Measurements from ENCODE around the gene TP53BP1. TPM values are rescaled to one million over a fixed set of nuclear protein-coding genes. Genes with fewer than 3 reads are reported as not detected.

The TP53BP1 gene
- total RNA-seq, 2 donors from 2014 or later: 23.1 to 34.2 TPM

DNA sequence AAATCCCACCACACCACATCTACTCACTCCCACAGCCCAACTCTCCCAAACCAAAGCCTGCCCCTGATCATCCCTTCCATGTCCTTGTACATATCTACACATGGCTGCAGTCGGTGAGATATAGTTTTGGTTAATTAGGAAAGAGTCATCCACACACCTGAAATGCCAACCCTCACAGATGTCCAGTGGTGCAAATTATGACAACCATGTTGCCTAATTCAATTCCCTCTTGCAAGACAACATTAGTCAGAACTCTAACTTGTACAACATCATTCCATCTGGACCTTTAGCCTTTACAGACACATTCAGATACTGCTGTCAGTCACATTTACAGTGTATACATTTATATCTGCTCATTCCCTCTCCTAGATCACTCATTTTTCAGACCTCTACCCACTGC lies 80.9 kb downstream of the TP53BP1 start:
- Histone ChIP-seq H3K4me1 (no peaks in the 10 kb centered on the region), H3K9me3 (no peaks in the 10 kb centered on the region), H3K27me3 (no peaks in the 10 kb centered on the region), H3K36me3 (peaks cover 81% of the 10 kb centered on the region), H3K27ac (no peak overlapping the region), H3K4me3 (no peak overlapping the region)
- TF ChIP-seq, protein P1, sequence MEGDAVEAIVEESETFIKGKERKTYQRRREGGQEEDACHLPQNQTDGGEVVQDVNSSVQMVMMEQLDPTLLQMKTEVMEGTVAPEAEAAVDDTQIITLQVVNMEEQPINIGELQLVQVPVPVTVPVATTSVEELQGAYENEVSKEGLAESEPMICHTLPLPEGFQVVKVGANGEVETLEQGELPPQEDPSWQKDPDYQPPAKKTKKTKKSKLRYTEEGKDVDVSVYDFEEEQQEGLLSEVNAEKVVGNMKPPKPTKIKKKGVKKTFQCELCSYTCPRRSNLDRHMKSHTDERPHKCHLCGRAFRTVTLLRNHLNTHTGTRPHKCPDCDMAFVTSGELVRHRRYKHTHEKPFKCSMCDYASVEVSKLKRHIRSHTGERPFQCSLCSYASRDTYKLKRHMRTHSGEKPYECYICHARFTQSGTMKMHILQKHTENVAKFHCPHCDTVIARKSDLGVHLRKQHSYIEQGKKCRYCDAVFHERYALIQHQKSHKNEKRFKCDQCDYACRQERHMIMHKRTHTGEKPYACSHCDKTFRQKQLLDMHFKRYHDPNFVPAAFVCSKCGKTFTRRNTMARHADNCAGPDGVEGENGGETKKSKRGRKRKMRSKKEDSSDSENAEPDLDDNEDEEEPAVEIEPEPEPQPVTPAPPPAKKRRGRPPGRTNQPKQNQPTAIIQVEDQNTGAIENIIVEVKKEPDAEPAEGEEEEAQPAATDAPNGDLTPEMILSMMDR (IDR thresholded peaks at IDR 0.05): no peak
- DNase-seq (ENCODE audit: low spot score): no peak

DNA sequence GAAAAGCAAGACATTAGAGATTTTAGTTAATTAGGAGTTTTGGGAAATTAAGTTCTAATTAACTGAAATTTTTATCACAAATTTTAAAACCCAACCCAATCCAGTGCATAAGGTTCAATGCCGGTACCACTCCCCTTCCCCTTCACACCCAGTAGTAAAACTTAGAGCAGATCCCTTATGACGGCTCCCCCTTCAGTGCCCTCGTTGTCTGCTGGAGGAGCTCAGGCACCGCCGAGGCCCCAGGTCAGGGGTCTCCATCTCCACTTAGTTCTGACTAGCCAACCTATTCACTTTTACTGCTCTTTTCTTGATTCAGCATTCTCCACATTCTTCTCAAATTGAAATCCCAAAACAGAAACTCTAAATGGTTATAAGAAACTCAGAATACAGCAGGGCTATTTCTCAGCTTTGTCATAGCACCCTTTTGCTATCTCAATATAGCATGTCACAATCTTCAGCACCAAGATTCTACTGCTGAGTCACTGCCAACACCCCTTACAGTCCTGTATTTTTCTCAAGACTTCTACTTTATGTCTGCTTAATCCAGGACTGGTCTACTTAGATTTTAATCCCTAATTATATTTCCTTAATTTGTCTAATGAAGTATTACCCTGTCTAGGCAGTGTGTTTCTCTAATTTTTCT lies 82.3 kb downstream of the TP53BP1 start:
- Histone ChIP-seq H3K4me3 (no peak overlapping the region), H3K27me3 (no peaks in the 10 kb centered on the region), H3K36me3 (peaks cover 74% of the 10 kb centered on the region), H3K27ac (no peak overlapping the region), H3K9me3 (no peaks in the 10 kb centered on the region), H3K4me1 (no peaks in the 10 kb centered on the region)
- DNase-seq (ENCODE audit: low spot score): no peak
- TF ChIP-seq, protein P1 (IDR thresholded peaks at IDR 0.05): no peak

DNA sequence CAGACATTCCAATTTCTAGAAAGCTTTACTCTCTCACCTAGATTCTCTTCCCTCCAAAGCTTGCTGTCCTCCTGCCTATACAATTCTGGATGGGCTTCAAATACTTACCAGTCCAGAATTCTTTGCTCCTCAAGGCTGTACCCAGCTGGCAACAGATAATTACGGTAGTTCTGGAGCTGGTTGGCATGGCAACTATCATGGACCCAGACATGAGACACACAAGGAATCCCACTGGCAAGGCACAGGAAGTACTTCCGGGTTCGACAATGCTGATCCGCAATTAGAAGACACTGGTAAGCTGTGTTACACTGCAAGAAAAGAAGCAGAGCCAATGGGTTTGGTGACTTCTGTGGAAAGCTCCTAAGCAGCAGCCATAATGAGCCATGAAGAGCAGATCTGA lies 84.2 kb downstream of the TP53BP1 start:
- H3K9me3 ChIP-seq: no peaks in the 10 kb centered on the region
- TF ChIP-seq, protein P1 (IDR thresholded peaks at IDR 0.05): no peak
- H3K27ac ChIP-seq: no peak overlapping the region
- H3K27me3 ChIP-seq: no peaks in the 10 kb centered on the region
- no peaks in the 10 kb centered on the region for H3K4me1 ChIP-seq
- no peak for DNase-seq (ENCODE audit: low spot score)
- H3K4me3 ChIP-seq: no peak overlapping the region
- peaks cover 75% of the 10 kb centered on the region for H3K36me3 ChIP-seq

DNA sequence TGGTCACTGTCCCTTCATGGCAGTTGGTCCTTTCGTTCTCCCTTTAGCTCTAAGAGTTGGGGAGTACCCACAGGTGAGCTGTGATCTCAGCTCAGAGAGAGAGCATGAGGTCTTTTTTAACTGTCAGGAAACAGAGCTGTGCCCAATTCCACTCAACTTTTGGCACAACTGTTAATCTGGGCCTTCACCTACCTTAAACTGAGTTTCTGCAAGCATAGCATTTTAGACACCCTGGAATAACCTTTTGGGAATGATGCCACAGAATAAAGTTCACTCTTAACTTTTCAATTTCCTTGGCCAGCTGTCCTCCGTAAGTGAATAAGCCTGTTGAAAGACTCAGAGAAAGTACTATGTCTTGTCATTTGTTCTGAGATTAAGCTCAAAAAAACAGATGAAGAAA lies 86.1 kb downstream of the TP53BP1 start:
- H3K36me3 ChIP-seq: peaks cover 72% of the 10 kb centered on the region
- no peaks in the 10 kb centered on the region for H3K9me3 ChIP-seq
- no peaks in the 10 kb centered on the region for H3K4me1 ChIP-seq
- DNase-seq (ENCODE audit: low spot score): no peak
- H3K4me3 ChIP-seq: no peak overlapping the region
- no peak overlapping the region for H3K27ac ChIP-seq
- TF ChIP-seq, protein P1 (IDR thresholded peaks at IDR 0.05): no peak
- H3K27me3 ChIP-seq: no peaks in the 10 kb centered on the region

DNA sequence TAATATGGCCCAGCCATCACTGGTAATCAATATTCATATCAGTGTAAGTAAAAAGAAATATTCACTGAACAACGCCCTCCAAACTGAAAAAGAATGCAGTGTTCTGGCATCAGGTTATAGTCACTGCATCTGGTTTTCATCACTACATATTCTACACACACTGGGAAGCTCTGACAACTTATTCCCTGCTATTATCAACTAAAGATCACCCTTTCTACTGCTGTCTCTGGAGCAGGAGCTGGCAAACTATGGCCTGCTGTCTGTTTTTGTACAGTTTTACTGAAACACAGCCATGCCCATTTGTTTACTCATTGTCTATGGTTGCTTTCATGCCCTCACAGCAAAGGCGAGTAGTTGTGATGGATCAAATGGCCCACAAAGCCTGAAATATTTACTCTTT lies 86.8 kb downstream of the TP53BP1 start:
- no peak for DNase-seq (ENCODE audit: low spot score)
- Histone ChIP-seq H3K27me3 (no peaks in the 10 kb centered on the region), H3K4me3 (no peak overlapping the region), H3K27ac (no peak overlapping the region), H3K9me3 (no peaks in the 10 kb centered on the region), H3K4me1 (no peaks in the 10 kb centered on the region), H3K36me3 (peaks cover 75% of the 10 kb centered on the region)
- TF ChIP-seq, protein P1 (IDR thresholded peaks at IDR 0.05): no peak

DNA sequence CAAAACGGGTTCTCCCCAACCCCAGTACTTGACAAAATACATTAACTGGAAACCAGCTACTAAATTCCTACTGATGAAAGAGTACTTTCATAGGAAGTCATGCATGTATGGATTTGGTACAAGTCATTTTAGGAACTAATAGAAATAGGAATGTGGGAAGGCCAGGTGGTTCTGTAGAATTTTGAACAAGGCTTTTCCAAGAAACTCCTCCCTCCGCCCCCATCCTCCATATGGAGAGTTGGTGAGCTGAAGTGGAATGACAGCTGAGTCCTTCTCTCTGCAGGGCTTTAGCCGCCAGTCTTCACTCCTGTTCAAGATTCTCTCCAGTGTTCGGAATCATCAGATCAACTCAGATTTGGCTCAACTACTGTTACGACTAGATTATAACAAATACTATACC lies 88.8 kb downstream of the TP53BP1 start:
- no peak overlapping the region for H3K27ac ChIP-seq
- no peaks in the 10 kb centered on the region for H3K9me3 ChIP-seq
- no peaks in the 10 kb centered on the region for H3K4me1 ChIP-seq
- H3K27me3 ChIP-seq: no peaks in the 10 kb centered on the region
- TF ChIP-seq, protein P1 (IDR thresholded peaks at IDR 0.05): no peak
- H3K4me3 ChIP-seq: no peak overlapping the region
- no peak for DNase-seq (ENCODE audit: low spot score)
- peaks cover 85% of the 10 kb centered on the region for H3K36me3 ChIP-seq

Measured in right atrium auricular region (tissue), 2 donors.